NCI-H774 (cell line): ENCODE measurements around the gene TLE2.

Source experiments
- DNase-seq: peaks from one replicate; lab custom pipeline; 2025; lab: John Stamatoyannopoulos, UW

TLE2 gene

GRCh38 chr19:3029065-3029923 is at the start of gene TLE2:
Gene TLE2 (minus strand): TSS chr19:3029280. CDS start chr19:3028904, 376 bp downstream.
- DNase-seq = no peak

DNA sequence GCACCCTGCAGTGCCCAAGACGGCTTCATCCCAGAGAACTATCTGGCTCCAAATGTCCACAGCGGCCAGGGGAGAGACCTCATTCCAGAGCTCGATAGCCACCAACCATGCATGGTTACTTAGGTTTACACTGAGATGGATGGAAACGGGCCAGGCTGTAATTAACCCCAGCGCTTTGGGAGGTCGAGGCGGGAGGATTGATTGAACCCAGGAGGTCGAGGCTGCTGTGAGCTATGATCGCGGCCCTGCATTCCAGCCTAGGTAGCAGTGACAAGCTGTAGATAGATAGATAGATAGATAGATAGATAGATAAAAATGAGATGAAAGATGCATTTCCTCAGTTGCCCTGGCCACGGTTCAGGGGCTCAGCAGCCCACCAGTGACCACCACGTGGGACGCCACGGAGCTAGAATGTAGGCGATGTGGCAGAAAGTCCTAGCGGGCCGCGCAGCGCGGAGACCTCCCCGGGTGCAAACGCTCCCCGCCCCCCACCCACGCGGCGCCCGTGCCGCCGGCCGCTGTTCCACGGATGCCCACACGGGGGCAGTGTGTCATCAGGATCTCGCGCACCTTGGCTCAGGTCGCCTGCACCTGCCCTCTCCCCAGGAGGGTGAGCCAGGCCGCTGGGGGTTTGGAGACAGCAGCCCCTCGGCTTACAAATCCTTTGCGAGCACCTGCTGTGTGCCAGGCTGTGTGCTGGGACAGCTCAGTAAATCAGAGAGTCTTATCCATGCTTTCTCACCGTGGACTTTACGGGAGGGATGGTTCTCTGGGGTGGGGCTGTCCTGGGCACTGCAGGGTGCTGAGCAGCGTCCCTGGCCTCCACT is 46.7 kb upstream of the TLE2 start:
- DNase-seq = peak; percentile 60

- no peak for DNase-seq
Observed at GRCh38 chr19:3073931-3074595, 45.0 kb upstream of the TLE2 start.

DNA sequence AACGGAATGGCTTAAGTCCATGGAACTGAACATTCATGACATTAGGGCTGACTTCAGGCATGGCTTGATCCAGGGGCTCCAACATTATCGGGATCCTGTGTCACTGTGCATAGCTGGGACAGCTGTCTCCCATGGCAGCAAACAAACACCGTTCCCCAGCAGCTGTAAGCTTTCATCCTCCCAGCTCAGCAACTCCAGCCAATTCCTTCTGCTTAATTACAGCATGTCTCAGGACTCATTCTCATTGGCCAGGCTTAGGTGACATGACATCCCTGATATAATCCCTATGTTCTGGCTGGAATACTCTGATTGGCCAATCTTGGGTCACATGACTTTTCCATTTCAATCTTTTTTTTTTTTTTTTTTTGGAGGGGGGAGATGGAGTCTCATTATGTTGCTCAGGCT is 44.1 kb upstream of the TLE2 start:
- peak; percentile 65 for DNase-seq

- no peak for DNase-seq
Observed at GRCh38 chr19:3071768-3072167, 42.7 kb upstream of the TLE2 start.

DNA sequence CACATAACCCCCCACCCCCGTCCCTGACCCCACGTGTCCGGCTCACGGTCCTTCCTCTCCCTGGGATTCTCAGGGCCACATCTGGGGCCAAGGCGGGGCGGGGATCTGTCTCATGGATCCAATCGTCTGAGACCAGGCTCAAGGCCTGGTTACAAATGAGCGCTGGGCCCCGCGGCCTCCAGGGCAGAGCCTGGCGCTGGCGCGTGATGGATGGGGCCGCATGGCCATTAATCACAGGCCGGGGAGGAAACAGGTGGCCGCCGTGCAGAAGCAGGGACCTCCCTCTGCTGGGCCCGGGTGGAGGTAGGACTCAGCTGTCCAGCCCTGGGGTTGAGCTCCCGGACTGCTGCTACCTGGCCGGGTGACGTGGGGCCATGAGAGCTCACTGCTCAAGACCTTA is 39.0 kb upstream of the TLE2 start:
- peak; percentile 81 for DNase-seq

DNA sequence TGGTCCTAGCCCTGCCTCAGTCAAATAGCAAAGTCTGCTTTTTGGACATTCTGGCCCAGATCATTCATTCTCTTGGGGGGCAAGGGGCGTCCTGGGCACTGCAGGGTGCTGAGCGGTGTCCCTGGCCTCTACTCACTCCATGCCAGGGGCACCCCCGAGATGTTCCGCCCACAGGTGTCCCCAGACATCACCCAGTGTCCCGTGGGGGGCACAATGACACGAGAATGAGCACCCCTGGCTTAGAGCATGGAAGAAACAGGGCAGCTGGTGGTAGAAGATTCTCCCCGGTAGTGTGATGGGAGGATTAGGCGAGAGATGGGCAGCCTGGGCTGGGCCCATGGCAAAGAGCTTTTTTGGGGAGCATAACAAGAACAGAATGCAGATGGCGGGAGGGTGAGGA is 38.5 kb upstream of the TLE2 start:
- DNase-seq = no peak

DNA sequence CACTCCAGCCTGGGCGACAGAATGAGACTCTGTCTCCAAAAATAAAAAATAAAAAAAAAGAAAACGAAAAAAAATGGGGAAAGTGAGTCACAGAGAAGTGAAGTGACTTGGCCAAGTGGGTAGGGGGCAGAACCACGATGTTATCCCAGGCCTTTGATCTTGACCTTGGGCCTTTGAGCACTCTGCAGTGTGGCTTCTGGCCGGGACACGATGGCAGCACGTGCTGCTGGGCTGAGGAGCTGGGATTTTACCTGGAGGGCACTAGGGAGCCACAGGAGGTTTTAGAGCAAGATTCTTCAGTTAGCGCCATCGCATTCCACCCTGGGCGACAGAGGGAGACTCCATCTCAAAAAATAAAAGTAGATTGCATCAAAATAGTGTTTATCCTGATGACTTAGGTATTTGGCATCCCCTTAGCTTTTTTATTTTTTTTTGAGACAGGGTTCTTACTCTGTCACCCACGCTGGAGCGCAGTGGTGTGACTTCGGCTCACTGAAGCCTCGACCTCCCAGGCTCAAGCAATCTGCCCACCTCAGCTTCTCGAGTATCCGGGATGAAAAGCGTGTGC is 37.5 kb upstream of the TLE2 start:
- no peak for DNase-seq

- peak; percentile 66 for DNase-seq
Observed at GRCh38 chr19:3065675-3066357, 36.7 kb upstream of the TLE2 start.

GRCh38 chr19:3064011-3064330 is 34.9 kb upstream of the TLE2 start:
- no peak for DNase-seq

GRCh38 chr19:3062165-3063105 is 33.4 kb upstream of the TLE2 start, which contains the start of gene TLE5:
Gene TLE5 (minus strand): TSS chr19:3062495. CDS start chr19:3062200, 295 bp downstream.
- peak; percentile 60 for DNase-seq

DNA sequence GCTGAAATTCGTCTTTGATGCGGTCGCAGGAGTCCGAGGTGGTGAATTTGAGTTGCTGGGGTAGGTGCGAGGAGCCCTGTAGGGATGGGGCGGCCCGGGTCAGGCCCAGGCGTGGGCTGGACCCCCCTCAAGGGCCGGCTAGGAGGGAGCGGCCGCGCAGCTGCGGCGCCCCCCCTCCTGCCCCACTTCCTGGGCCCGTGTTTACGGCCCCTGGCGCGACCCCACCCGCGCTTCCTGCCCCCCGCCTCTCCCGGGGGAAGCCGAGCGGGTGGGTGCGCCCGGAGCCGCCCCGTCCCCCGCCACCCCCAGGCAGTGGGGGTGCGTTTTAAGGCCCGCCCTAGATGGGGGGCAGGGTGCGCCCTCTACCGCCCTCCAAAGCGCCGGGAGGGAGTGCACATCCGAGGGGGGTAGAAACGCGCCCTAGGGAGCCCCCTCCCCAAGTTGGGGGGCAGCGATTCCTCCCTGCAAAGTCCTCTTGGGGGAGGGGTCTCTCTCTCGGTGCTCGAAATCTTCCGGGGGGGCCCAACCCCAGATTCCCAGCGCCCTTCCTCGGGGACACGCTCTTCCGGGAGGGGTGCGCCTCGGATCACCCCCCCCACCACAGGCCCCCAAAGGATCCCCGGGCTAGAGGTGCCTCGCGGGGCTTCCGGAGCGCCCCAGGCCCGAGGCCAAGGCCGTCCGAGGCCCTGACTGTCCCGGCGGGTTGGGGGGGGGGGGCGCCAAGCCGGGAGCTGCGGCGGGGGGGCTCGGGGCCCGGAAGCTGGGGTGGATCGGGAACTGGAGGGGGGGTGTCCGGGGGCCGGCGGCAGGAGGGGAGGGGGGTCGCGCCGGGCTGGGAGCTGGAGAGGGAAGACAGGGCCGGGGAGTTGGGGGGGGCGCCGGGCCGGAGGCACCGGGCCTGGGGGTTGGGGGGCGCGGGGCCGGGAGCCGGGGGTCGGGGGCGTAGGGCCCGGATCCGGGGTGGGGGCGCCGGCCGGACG is 32.4 kb upstream of the TLE2 start:
- DNase-seq = no peak

DNA sequence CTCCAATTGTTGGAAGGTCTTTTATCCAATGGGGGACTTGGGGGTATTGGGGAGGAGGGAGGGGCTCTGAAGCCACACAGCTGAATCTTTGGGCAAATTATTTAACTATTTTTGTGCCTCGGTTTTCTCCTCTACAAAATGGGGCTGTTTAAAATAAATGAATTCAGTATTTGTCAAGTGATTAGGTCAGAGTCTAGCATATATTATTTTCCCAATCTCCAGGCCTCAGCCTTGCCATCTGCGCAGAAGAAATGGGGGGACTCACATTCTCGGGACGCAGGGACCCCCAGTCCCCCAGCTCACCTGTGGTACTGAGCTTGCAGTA is 31.7 kb upstream of the TLE2 start:
- no peak for DNase-seq

DNA sequence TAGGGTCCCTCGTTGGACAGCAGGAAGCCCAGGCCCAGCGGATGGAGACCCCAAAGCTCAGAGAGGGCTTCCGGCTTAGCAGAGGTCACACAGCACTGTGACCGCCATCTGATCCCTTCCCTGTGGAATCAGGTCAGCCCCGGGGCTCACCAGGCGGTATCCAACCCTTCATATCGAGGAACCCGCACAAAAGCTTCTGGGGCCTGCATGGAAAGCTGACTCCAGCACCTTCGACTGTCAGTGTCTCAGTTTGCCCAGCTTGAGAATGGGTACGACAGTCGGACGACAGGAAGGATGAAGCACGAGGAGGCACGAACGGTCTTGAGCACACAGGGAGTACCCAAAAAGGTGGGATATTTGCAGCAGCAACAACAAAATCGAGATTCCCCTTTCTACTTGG is 30.6 kb upstream of the TLE2 start:
- DNase-seq = no peak

DNA sequence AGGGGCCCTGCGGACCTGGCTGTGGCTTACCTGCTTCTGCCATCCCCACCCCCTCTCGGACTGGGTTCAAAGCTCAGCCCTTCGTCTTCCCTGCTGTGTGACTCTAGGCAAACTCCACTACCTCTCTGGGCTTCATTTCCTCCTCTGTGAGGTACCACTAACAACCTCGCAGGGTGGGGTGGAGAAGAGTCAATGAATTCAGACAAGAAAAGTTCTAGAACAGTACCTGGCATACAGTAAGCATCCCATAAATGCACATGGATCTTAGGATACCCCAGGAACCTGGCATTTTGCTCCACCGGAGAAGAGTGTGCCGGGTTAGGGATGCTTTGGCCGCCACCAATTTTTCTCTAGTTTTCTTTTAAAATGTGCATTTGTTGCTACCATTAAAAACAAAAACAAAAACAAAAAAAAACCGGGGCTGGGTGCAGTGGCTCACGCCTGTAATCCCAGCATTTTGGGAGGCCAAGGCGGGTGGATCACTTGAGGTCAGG is 29.8 kb upstream of the TLE2 start:
- no peak for DNase-seq

- DNase-seq = no peak
Observed at GRCh38 chr19:3058009-3058820, 29.1 kb upstream of the TLE2 start.

- DNase-seq = no peak
Observed at GRCh38 chr19:3057275-3057714, 28.2 kb upstream of the TLE2 start.

GRCh38 chr19:3056417-3057088 is 27.5 kb upstream of the TLE2 start:
- DNase-seq = no peak
